ENCODE results near the gene AKNA. TPM values are rescaled to one million over a fixed set of nuclear protein-coding genes. Genes with fewer than 3 reads are reported as not detected.
A peak's percentile ranks its signal among the peaks of the same experiment; 100 is the strongest.

AKNA gene
- total and polyA plus RNA-seq, 2 experiments from 2014 or later = 6.6 to 13.8 TPM

GRCh38 chr9:114403153-114403756 is 15.5 kb upstream of the AKNA start:
- 94% methylated on average over 16 of the region's 16 CpGs for WGBS (ENCODE audit: low lambda C conversion rate, missing lambda C conversion rate)
- no peaks in the 10 kb centered on the region for H3K9me2 ChIP-seq (replicated peaks; ENCODE audit: insufficient read depth)
- no peak for DNase-seq (ENCODE audit: low spot score)
- TF ChIP-seq EZH2phosphoT487 (IDR thresholded peaks at IDR 0.05; ENCODE audit: low read depth, severe bottlenecking, unreplicated experiment) (no peak), CTCF (IDR thresholded peaks at IDR 0.05; ENCODE audit: poor library complexity) (no peak), EZH2 (IDR thresholded peaks at IDR 0.05; ENCODE audit: borderline replicate concordance) (no peak)
- no peak overlapping the region for H3K4me2 ChIP-seq
- no peak overlapping the region for H3K27ac ChIP-seq
- H3K4me3 ChIP-seq = no peak overlapping the region
- no peaks in the 10 kb centered on the region for H3K4me1 ChIP-seq (ENCODE audit: insufficient read depth)
- no peaks in the 10 kb centered on the region for H3K27me3 ChIP-seq
- no peaks in the 10 kb centered on the region for H3K79me2 ChIP-seq
- H4K20me1 ChIP-seq (ENCODE audit: insufficient read depth, poor library complexity, severe bottlenecking) = no peaks in the 10 kb centered on the region
- no peaks in the 10 kb centered on the region for H3K9me3 ChIP-seq (ENCODE audit: low read depth)
- no peaks in the 10 kb centered on the region for H3K36me3 ChIP-seq (replicated peaks; ENCODE audit: insufficient read depth, low read depth)
- H2AFZ ChIP-seq = no peak overlapping the region

- peak overlapping the region; percentile 67 for H3K27ac ChIP-seq
- DNase-seq (ENCODE audit: low spot score) = peak; percentile 54
Measured at GRCh38 chr9:114401344-114401743, 13.6 kb upstream of the AKNA start.

GRCh38 chr9:114400772-114401171 is 13.0 kb upstream of the AKNA start:
- Histone ChIP-seq H3K27me3 (no peaks in the 10 kb centered on the region), H3K4me3 (no peak overlapping the region), H3K9me3 (ENCODE audit: low read depth) (no peaks in the 10 kb centered on the region), H3K27ac (peak overlapping the region; percentile 67), H2AFZ (no peak overlapping the region), H3K4me2 (no peak overlapping the region), H3K79me2 (peaks cover 5% of the 10 kb centered on the region), H3K4me1 (ENCODE audit: insufficient read depth) (peaks cover 8% of the 10 kb centered on the region), H4K20me1 (ENCODE audit: insufficient read depth, poor library complexity, severe bottlenecking) (no peaks in the 10 kb centered on the region), H3K9me2 (replicated peaks; ENCODE audit: insufficient read depth) (no peaks in the 10 kb centered on the region), H3K36me3 (replicated peaks; ENCODE audit: insufficient read depth, low read depth) (no peaks in the 10 kb centered on the region)
- WGBS (ENCODE audit: low lambda C conversion rate, missing lambda C conversion rate) = 91% methylated on average over 2 of the region's 2 CpGs
- TF ChIP-seq CTCF (IDR thresholded peaks at IDR 0.05; ENCODE audit: poor library complexity) (no peak), EZH2 (IDR thresholded peaks at IDR 0.05; ENCODE audit: borderline replicate concordance) (no peak), EZH2phosphoT487 (IDR thresholded peaks at IDR 0.05; ENCODE audit: low read depth, severe bottlenecking, unreplicated experiment) (no peak)
- DNase-seq (ENCODE audit: low spot score) = no peak

More at GRCh38 chr9:114401344-114401743, 13.6 kb upstream of the AKNA start:
- WGBS (ENCODE audit: low lambda C conversion rate, missing lambda C conversion rate) = 64% methylated on average over 7 of the region's 7 CpGs
- Histone ChIP-seq H3K9me2 (replicated peaks; ENCODE audit: insufficient read depth) (no peaks in the 10 kb centered on the region), H3K9me3 (ENCODE audit: low read depth) (no peaks in the 10 kb centered on the region), H3K4me2 (no peak overlapping the region), H2AFZ (no peak overlapping the region), H3K4me1 (ENCODE audit: insufficient read depth) (peaks cover 8% of the 10 kb centered on the region), H3K27me3 (no peaks in the 10 kb centered on the region), H3K36me3 (replicated peaks; ENCODE audit: insufficient read depth, low read depth) (no peaks in the 10 kb centered on the region), H3K4me3 (no peak overlapping the region), H4K20me1 (ENCODE audit: insufficient read depth, poor library complexity, severe bottlenecking) (no peaks in the 10 kb centered on the region), H3K79me2 (peaks cover 3% of the 10 kb centered on the region)
- no peak for TF ChIP-seq CTCF (IDR thresholded peaks at IDR 0.05; ENCODE audit: poor library complexity)
- TF ChIP-seq EZH2 (IDR thresholded peaks at IDR 0.05; ENCODE audit: borderline replicate concordance) = no peak
- no peak for TF ChIP-seq EZH2phosphoT487 (IDR thresholded peaks at IDR 0.05; ENCODE audit: low read depth, severe bottlenecking, unreplicated experiment)

All from hepatocyte (in vitro differentiated cells).